Measurements from ENCODE around the gene RNF169. TPM values are rescaled to one million over a fixed set of nuclear protein-coding genes. Genes with fewer than 3 reads are reported as not detected.
A peak's percentile ranks its signal among the peaks of the same experiment; 100 is the strongest.

RNF169 gene
- total RNA-seq, 4 donors from 2014 or later = 20.1 to 23.4 (median 22.3) TPM

DNA sequence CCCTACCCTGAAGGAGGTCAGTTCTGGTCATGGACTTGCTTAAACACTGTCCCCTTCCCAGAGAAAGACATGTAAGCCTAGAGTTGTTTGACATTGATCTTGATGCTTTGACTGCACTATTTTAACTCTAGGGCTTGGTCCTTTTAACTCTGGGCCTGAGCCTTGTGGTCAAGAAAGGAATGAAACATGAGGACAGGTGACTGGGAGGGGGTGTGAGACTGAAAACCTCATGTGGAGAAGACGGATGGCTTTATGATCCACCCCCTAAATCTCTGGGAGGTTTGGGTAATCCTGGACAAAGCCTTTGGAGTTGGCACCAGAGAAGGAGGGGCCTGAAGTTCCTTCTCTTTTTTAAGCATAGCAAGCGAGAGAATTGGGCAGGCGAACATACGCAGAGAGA lies 35.0 kb upstream of the RNF169 start:
- Histone ChIP-seq H3K27me3 (no peaks in the 10 kb centered on the region), H3K27ac (no peak overlapping the region), H3K9me3 (no peaks in the 10 kb centered on the region), H3K4me1 (peaks cover 0 to 28% (median 12%) of the 10 kb centered on the region in 4 donors), H3K4me3 (no peak overlapping the region), H3K36me3 (no peaks in the 10 kb centered on the region)
- TF ChIP-seq EP300 (IDR thresholded peaks at IDR 0.05) (no peak), POLR2A (IDR thresholded peaks at IDR 0.05) (no peak)
- TF ChIP-seq, protein P1, sequence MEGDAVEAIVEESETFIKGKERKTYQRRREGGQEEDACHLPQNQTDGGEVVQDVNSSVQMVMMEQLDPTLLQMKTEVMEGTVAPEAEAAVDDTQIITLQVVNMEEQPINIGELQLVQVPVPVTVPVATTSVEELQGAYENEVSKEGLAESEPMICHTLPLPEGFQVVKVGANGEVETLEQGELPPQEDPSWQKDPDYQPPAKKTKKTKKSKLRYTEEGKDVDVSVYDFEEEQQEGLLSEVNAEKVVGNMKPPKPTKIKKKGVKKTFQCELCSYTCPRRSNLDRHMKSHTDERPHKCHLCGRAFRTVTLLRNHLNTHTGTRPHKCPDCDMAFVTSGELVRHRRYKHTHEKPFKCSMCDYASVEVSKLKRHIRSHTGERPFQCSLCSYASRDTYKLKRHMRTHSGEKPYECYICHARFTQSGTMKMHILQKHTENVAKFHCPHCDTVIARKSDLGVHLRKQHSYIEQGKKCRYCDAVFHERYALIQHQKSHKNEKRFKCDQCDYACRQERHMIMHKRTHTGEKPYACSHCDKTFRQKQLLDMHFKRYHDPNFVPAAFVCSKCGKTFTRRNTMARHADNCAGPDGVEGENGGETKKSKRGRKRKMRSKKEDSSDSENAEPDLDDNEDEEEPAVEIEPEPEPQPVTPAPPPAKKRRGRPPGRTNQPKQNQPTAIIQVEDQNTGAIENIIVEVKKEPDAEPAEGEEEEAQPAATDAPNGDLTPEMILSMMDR (IDR thresholded peaks at IDR 0.05) = no peak
- no peak for DNase-seq (ENCODE audit: low spot score in 2 of 2)
- WGBS, 2 donors = 68 to 88% methylated on average over 4 of the region's 4 CpGs

DNA sequence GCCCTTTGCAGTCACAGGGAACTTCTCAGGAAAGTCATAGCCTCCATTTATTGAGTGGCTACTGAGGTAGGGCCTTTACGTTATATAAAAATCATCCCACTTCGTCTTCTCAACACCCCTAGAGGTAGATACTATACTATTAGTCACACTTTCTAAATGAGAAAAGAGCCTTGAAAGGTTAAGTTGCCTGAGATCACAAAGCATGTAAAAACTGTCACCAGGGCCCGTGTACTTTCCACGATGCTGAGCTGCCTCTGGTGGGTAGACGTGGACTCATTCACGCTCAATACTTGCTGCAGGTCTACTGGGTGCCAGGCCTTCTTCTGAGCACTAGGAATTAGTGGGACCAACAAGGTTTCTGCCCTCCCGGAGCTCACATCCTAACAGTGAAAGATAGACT lies 33.7 kb upstream of the RNF169 start:
- Histone ChIP-seq H3K4me1 (peaks cover 0 to 36% (median 15%) of the 10 kb centered on the region in 4 donors), H3K27me3 (no peaks in the 10 kb centered on the region), H3K36me3 (no peaks in the 10 kb centered on the region), H3K9me3 (no peaks in the 10 kb centered on the region), H3K27ac (no peak overlapping the region), H3K4me3 (no peak overlapping the region)
- TF ChIP-seq, protein P1 (IDR thresholded peaks at IDR 0.05) = no peak
- TF ChIP-seq EP300 (IDR thresholded peaks at IDR 0.05) (no peak), POLR2A (IDR thresholded peaks at IDR 0.05) (no peak)
- no peak for DNase-seq (ENCODE audit: low spot score in 2 of 2)
- 88 to 94% methylated on average over 6 to 7 of the region's 7 CpGs for WGBS, 2 donors

DNA sequence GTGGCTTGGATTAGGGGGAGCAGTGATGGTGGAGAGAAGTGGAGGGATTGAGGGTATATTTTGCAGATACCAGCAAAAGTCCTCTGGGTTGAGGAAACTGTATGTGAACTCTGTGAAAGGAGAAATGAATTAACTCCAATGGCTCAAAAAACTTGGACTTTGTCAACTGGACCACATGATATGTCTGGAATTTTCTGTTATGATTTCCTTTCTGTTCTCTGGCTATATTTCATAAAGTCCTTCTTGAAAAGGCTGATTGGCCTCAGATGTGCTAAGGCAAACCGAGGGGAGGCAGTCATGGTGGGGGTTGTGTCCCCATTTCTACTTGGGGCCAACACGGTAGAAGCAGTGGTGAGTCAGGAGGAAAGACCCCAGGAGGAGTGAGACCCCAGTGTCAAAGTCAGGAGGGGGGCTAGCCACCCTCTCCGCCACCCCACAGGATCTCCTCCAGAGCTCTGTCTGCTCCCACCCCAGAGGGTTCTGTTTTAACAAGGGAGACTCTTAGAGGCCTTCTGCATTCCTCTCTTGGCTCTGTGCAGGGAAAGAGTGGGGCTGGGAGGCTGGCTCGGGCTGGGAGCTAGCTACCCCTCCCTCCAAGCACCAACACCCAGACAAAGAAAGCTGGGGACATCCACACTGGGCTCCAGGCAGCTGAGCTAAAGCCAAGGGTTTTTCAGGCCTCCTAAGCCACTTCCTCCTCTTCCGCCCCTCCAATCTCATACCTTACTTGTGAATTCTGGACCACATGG lies 31.3 kb upstream of the RNF169 start:
- Histone ChIP-seq H3K27me3 (no peaks in the 10 kb centered on the region), H3K4me1 (peaks cover 0 to 45% (median 23%) of the 10 kb centered on the region in 4 donors), H3K9me3 (no peaks in the 10 kb centered on the region), H3K36me3 (no peaks in the 10 kb centered on the region), H3K4me3 (no peak overlapping the region), H3K27ac (peak overlapping the region in 3 of 4 donors; percentile 28 to 84 (median 75))
- 34 to 40% methylated on average over 5 of the region's 5 CpGs for WGBS, 2 donors
- no peak for DNase-seq (ENCODE audit: low spot score in 2 of 2)
- TF ChIP-seq, protein P1 (IDR thresholded peaks at IDR 0.05) = no peak
- no peak for TF ChIP-seq POLR2A (IDR thresholded peaks at IDR 0.05)
- no peak for TF ChIP-seq EP300 (IDR thresholded peaks at IDR 0.05)

DNA sequence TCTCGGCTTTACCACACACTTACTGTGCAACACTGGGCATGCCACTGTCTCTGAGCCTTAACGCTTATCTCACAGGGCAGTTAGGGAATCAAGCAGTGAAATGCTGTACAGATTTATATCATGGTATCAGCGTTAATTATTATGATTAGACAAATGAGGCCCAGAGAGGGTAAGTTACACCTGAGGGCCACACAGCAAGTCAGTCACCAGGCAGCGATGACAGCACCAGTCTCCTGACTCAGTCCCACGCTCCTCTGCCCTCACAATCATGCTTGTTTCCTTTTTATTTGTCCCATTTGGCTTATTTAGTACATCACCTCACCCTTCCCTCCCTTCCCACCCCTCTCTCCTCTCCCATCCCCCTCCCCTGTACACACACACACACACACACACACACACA lies 29.6 kb upstream of the RNF169 start:
- peaks cover 0 to 45% (median 23%) of the 10 kb centered on the region in 4 donors for H3K4me1 ChIP-seq
- 90 to 94% methylated on average over 5 of the region's 5 CpGs for WGBS, 2 donors
- no peaks in the 10 kb centered on the region for H3K27me3 ChIP-seq
- H3K4me3 ChIP-seq = no peak overlapping the region
- TF ChIP-seq EP300 (IDR thresholded peaks at IDR 0.05) = no peak
- no peak for TF ChIP-seq POLR2A (IDR thresholded peaks at IDR 0.05)
- TF ChIP-seq, protein P1 (IDR thresholded peaks at IDR 0.05) = no peak
- no peaks in the 10 kb centered on the region for H3K9me3 ChIP-seq
- H3K36me3 ChIP-seq = no peaks in the 10 kb centered on the region
- H3K27ac ChIP-seq = peak overlapping the region in 1 of 4 donors; percentile 83
- DNase-seq (ENCODE audit: low spot score in 2 of 2) = no peak
